Measurements from ENCODE around the gene MCTP1.
A peak's percentile ranks its signal among the peaks of the same experiment; 100 is the strongest.

MCTP1 gene

DNA sequence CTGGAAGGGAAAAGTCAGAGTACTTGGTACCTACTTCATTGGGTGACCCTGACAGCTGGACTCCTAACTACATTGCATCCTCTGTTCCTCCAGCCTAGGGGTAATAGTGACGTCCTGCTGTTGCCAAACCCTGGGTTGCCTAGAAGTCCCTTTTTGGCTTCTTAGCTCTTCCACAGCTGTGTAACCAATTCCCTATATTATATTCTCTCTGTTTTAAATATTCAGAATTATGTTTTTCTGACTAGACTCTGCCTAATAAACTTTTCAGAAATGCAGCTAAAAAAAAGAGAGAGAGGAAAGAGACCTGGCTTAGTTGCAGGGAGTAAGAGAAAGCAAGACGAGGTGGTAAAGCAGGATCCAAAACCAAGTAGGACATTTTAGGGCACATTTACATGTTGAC is 28.4 kb downstream of the MCTP1 start:
- DNase-seq (ENCODE audit: low read depth), result no peak
- TF ChIP-seq, protein P1, sequence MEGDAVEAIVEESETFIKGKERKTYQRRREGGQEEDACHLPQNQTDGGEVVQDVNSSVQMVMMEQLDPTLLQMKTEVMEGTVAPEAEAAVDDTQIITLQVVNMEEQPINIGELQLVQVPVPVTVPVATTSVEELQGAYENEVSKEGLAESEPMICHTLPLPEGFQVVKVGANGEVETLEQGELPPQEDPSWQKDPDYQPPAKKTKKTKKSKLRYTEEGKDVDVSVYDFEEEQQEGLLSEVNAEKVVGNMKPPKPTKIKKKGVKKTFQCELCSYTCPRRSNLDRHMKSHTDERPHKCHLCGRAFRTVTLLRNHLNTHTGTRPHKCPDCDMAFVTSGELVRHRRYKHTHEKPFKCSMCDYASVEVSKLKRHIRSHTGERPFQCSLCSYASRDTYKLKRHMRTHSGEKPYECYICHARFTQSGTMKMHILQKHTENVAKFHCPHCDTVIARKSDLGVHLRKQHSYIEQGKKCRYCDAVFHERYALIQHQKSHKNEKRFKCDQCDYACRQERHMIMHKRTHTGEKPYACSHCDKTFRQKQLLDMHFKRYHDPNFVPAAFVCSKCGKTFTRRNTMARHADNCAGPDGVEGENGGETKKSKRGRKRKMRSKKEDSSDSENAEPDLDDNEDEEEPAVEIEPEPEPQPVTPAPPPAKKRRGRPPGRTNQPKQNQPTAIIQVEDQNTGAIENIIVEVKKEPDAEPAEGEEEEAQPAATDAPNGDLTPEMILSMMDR (IDR thresholded peaks at IDR 0.05; ENCODE audit: insufficient read depth, low read depth, low read length, missing control alignments), result no peak

DNA sequence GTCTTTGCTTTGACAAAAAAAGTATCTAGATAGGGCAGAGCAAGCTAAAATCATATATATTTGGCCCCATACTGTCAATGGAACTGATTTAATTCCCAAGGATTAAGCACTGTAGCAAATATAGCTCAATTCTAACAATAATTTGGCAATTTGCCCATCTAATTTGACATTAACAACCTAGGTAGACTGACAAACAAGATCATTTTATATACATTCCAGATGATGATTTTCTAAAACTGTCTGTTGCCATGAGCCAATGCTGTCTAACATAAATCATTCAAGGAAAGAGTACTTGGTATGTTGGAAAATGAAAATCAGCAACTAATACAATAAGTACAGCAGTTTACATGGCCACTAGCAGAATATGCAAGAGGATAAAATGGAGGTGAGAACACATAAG is 32.1 kb downstream of the MCTP1 start:
- no peak overlapping the region for H3K4me3 ChIP-seq (ENCODE audit: low read depth, low read length)
- DNase-seq (ENCODE audit: low read depth), result no peak
- TF ChIP-seq, protein P1 (IDR thresholded peaks at IDR 0.05; ENCODE audit: insufficient read depth, low read depth, low read length, missing control alignments), result no peak

More for the DNA sequence above, 28.4 kb downstream of the MCTP1 start:
- no peak overlapping the region for H3K4me3 ChIP-seq (ENCODE audit: low read depth, low read length)

DNA sequence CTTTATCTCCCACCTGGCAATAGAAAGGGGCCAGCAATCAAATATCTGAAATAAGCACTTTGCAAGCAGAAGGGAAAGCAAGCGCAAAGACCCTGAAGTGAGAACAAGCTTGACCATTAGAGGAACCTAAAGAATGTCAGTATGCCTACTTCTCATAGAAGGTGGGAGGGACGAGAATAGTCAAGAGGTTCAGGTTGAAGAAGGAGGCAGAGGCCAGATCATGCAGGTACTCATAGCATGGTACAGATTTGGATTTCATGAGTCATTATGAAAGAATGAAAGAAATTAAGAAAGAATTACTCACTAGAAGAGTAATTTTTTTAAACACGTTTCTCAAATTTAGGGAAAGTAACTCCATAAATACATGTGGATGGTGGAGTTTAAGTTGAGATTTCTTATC is 33.7 kb downstream of the MCTP1 start:
- H3K4me3 ChIP-seq (ENCODE audit: low read depth, low read length), result no peak overlapping the region
- TF ChIP-seq, protein P1 (IDR thresholded peaks at IDR 0.05; ENCODE audit: insufficient read depth, low read depth, low read length, missing control alignments), result no peak
- no peak for DNase-seq (ENCODE audit: low read depth)

DNA sequence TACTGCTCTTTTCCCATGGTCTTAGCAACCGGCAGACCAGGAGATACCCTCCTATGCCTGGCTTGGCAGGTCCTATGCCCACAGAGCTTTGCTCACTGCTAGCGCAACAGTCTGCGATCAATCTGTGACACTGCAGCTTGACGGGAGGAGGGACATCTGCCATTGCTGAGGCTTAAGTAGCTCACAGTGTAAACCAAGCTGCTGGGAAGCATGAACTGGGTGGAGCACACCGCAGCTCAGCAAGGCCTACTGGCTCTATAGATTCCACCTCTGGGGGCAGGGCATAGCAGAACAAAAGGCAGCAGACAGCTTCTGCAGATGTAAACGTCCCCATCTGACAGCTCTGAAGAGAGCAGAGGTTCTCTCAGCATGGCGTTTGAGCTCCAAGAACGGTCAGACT is 40.4 kb downstream of the MCTP1 start:
- no peak overlapping the region for H3K4me3 ChIP-seq (ENCODE audit: low read depth, low read length)
- no peak for DNase-seq (ENCODE audit: low read depth)
- TF ChIP-seq, protein P1 (IDR thresholded peaks at IDR 0.05; ENCODE audit: insufficient read depth, low read depth, low read length, missing control alignments), result no peak

DNA sequence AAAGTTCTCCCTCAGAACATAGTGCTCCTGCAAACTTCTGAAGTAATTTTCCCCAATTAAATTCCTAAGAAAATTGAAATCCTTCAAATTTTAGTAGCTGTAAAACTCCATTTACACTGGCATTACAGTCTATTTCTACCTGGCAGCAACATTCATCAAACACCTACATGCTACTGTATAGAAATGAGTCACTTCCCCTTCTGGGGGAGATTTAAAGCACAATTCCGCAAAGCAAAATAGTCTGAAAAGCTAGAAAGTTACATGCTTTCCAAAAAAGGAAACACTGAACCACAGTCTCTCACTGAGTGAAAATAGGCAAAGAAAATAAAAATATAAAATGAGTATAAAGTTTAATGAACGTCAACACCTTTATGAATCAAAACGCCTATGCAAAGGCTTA is 43.3 kb downstream of the MCTP1 start:
- peak; percentile 59 for DNase-seq (ENCODE audit: low read depth)
- TF ChIP-seq, protein P1 (IDR thresholded peaks at IDR 0.05; ENCODE audit: insufficient read depth, low read depth, low read length, missing control alignments), result no peak
- H3K4me3 ChIP-seq (ENCODE audit: low read depth, low read length), result no peak overlapping the region

DNA sequence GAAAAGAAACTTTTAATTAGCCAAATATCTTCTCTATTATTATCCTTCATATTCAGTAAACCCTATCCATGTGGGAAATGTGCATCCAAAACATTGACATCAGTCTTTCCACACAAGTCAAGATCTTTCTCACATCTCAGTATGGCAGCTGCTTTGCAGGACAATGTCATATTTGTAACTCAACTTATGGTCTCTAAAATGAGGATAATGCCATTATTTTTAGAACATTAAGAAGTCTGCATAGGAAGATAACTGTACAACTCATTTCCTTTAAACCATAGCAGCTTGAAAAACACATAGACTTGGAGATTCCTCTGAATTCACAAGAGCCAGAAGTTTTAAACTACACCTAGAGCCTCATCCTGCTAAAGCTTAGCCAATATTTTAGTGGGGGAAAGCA is 43.7 kb downstream of the MCTP1 start:
- DNase-seq (ENCODE audit: low read depth), result no peak
- no peak overlapping the region for H3K4me3 ChIP-seq (ENCODE audit: low read depth, low read length)
- TF ChIP-seq, protein P1 (IDR thresholded peaks at IDR 0.05; ENCODE audit: insufficient read depth, low read depth, low read length, missing control alignments), result no peak

DNA sequence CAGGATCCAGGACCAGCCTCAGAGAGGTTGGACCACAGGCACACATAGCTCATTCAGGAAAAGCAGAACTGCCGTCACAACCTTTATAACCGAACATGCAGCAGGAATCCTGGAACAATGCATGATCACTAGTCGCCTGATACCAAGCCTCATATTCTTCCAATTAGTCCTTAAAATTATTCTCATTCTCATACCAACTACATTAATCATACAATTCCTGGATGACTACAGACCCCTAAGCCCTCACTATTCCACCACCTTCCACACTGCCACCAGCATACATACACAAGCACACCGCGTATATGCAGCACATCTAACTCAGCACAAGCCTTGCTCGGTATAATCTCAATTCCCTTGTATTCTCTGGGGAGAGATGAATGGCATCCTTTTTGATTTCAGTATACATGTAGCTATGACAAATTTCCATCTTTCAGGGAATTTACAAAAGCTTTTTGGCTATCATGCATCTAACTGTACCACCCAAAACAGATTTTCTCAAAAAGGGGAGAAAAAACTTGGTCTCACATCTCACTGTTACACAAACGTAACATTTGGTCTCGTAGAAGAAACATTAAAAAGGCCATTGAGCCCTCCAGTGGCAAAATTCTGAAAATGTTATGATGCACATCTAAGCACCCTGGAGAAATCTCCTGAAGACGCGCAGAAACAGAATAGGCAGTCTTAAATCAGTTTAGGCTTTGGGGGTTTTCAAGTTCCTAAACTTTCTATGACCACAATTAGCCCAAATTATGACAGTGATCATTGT is 46.2 kb downstream of the MCTP1 start:
- H3K4me3 ChIP-seq (ENCODE audit: low read depth, low read length), result no peak overlapping the region
- peak; percentile 15 for DNase-seq (ENCODE audit: low read depth)
- TF ChIP-seq, protein P1 (IDR thresholded peaks at IDR 0.05; ENCODE audit: insufficient read depth, low read depth, low read length, missing control alignments), result no peak
